ENCODE results near the gene BATF. TPM values are rescaled to one million over a fixed set of nuclear protein-coding genes. Genes with fewer than 3 reads are reported as not detected.

BATF gene
- total and polyA plus RNA-seq, 2 of the 8 experiments (the other 6 are each of a cell fraction or from before 2014, with no cell fraction given), result not detected

DNA sequence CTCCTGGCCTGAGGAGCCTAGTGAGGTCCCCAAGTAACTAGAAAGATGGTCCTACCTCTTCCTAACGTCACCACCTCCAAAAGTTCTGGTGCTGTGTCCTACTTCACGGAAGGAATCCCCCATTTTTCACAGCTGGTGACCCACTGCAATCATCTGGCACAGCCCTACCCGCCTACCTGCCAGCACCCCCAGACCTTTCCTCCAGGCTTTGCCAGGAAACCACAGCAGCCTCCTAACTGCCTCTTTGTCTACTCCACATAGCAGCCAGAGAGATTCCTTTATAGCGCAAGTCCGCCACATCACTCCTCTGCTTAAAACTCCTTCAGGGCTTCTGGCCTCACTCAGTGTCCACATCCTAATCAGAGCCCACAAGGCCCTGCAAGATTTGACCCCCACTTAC, 42.8 kb downstream of the BATF start (continued):
- TF ChIP-seq, protein P1, sequence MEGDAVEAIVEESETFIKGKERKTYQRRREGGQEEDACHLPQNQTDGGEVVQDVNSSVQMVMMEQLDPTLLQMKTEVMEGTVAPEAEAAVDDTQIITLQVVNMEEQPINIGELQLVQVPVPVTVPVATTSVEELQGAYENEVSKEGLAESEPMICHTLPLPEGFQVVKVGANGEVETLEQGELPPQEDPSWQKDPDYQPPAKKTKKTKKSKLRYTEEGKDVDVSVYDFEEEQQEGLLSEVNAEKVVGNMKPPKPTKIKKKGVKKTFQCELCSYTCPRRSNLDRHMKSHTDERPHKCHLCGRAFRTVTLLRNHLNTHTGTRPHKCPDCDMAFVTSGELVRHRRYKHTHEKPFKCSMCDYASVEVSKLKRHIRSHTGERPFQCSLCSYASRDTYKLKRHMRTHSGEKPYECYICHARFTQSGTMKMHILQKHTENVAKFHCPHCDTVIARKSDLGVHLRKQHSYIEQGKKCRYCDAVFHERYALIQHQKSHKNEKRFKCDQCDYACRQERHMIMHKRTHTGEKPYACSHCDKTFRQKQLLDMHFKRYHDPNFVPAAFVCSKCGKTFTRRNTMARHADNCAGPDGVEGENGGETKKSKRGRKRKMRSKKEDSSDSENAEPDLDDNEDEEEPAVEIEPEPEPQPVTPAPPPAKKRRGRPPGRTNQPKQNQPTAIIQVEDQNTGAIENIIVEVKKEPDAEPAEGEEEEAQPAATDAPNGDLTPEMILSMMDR (IDR thresholded peaks at IDR 0.05; ENCODE audit: control extremely low read depth in 1 of 3, insufficient read depth in 1 of 3, low read depth in 1 of 3, low read length in 3 of 3), result no peak
- TF ChIP-seq, protein P2, sequence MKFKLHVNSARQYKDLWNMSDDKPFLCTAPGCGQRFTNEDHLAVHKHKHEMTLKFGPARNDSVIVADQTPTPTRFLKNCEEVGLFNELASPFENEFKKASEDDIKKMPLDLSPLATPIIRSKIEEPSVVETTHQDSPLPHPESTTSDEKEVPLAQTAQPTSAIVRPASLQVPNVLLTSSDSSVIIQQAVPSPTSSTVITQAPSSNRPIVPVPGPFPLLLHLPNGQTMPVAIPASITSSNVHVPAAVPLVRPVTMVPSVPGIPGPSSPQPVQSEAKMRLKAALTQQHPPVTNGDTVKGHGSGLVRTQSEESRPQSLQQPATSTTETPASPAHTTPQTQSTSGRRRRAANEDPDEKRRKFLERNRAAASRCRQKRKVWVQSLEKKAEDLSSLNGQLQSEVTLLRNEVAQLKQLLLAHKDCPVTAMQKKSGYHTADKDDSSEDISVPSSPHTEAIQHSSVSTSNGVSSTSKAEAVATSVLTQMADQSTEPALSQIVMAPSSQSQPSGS (IDR thresholded peaks at IDR 0.05; ENCODE audit: low read length), result no peak
- TF ChIP-seq NRF1 (IDR thresholded peaks at IDR 0.05; ENCODE audit: low read depth, low read length) (no peak), POLR2A (IDR thresholded peaks at IDR 0.05; ENCODE audit: control extremely low read depth in 1 of 2, low read depth in 2 of 2, low read length in 2 of 2) (no peak), HDAC6 (IDR thresholded peaks at IDR 0.05; ENCODE audit: low read depth, low read length) (no peak), RBBP5 (IDR thresholded peaks at IDR 0.05; ENCODE audit: borderline replicate concordance, low read depth, low read length) (no peak)
- TF ChIP-seq, protein P3, sequence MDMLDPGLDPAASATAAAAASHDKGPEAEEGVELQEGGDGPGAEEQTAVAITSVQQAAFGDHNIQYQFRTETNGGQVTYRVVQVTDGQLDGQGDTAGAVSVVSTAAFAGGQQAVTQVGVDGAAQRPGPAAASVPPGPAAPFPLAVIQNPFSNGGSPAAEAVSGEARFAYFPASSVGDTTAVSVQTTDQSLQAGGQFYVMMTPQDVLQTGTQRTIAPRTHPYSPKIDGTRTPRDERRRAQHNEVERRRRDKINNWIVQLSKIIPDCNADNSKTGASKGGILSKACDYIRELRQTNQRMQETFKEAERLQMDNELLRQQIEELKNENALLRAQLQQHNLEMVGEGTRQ (IDR thresholded peaks at IDR 0.05; ENCODE audit: low read length), result no peak

Measured in H1 (cell line).